GM12873 (cell line): ENCODE results near the gene SMG9.

Source experiments
- TF ChIP-seq, protein P1 (sequence below): IDR thresholded peaks from 2 replicates; pipeline ENCODE4 v1.5.1; 2012; ENCODE audit warnings: low read depth, mild to moderate bottlenecking, moderate library complexity, low read length, control low read depth; ENCODE audit not compliant: insufficient read depth; ENCODE audit errors: missing control alignments

The SMG9 gene

GRCh38 chr19:43726736-43727592 is 27.8 kb downstream of the SMG9 start:
- TF ChIP-seq, protein P1, sequence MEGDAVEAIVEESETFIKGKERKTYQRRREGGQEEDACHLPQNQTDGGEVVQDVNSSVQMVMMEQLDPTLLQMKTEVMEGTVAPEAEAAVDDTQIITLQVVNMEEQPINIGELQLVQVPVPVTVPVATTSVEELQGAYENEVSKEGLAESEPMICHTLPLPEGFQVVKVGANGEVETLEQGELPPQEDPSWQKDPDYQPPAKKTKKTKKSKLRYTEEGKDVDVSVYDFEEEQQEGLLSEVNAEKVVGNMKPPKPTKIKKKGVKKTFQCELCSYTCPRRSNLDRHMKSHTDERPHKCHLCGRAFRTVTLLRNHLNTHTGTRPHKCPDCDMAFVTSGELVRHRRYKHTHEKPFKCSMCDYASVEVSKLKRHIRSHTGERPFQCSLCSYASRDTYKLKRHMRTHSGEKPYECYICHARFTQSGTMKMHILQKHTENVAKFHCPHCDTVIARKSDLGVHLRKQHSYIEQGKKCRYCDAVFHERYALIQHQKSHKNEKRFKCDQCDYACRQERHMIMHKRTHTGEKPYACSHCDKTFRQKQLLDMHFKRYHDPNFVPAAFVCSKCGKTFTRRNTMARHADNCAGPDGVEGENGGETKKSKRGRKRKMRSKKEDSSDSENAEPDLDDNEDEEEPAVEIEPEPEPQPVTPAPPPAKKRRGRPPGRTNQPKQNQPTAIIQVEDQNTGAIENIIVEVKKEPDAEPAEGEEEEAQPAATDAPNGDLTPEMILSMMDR, result no peak

DNA sequence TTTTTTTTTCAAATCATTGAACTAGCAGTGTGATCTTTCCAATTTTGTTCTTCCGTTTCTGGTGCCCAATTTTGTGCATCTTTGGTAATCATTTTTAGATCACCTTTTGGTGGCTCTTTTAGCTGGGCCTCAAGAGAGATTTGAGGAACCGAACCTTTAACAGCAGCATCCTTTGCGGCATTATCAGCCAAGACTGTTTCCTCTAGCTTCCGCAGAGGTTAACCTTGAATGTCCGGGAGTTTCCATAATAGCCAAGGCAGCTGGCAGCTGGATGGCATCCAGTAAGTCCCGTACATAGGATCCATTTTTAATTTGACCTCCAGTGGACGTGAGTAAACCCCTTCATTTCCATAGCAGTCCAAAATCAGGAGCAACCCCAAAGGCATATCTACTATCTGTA is 29.3 kb downstream of the SMG9 start:
- TF ChIP-seq, protein P1, result no peak

GRCh38 chr19:43724896-43725295 is 29.9 kb downstream of the SMG9 start:
- TF ChIP-seq, protein P1, result no peak

DNA sequence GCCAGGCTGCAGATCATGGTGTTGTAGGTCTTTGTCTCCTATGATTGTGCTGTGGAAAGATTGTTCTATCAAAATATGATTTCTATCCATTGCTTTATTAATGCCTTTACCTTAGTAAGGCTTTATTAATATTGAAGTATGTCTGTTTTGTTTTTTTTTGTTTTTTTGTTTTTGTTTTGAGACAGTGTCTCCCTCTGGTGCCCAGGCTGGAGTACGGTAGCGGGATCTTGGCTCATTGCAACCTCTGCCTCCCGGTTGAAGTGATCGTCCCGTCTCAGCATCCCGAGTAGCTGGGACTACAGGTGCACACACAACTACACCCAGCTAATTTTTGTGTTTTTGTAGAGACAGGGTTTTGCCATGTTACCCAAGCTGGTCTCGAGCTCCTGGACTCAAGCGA is 31.2 kb downstream of the SMG9 start:
- TF ChIP-seq, protein P1, result no peak

GRCh38 chr19:43721469-43722048 is 33.2 kb downstream of the SMG9 start:
- TF ChIP-seq, protein P1, result no peak

DNA sequence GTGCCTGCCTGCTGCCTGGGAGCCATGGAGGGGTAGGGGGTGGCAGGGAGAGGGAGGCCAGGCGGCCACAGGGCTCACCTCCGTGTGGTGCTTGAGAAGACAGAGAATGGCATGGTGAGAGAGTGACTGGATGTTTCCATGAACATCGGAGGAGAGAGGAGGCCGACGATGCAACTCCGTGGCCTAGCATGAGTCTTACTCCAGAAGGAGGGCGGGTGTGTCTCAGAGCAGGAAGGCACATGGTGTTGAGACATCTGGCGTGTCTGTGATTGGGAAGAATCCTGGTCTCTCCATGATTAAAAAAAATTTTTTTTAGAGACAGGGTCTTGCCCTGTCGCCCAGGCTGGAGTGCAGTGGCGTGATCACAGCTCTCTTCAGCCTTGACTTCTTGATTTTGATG is 33.8 kb downstream of the SMG9 start:
- TF ChIP-seq, protein P1, result no peak

GRCh38 chr19:43719918-43720317 is 34.8 kb downstream of the SMG9 start:
- TF ChIP-seq, protein P1, result no peak
